Measurements from ENCODE around the gene ADAMTS10. TPM values are rescaled to one million over a fixed set of nuclear protein-coding genes. Genes with fewer than 3 reads are reported as not detected.

The ADAMTS10 gene
- total RNA-seq, 1 donor from 2014 or later, result 31.4 TPM

- no peaks in the 10 kb centered on the region for H3K4me1 Mint-ChIP-seq
- peak overlapping the region; percentile 27 for H3K27ac Mint-ChIP-seq (ENCODE audit: unreplicated experiment)
- TF ChIP-seq CTCF (conservative IDR thresholded peaks at IDR 0.05), result no peak
- no peaks in the 10 kb centered on the region for H3K36me3 Mint-ChIP-seq (ENCODE audit: low read depth)
- H3K4me3 Mint-ChIP-seq, result no peak overlapping the region
- no peaks in the 10 kb centered on the region for H3K9me3 Mint-ChIP-seq
- H3K27me3 Mint-ChIP-seq (ENCODE audit: low read depth), result peaks cover 2% of the 10 kb centered on the region
- DNase-seq (ENCODE audit: low read depth, low spot score), result no peak
Measured at GRCh38 chr19:8537099-8537498, 73.4 kb downstream of the ADAMTS10 start.

- DNase-seq (ENCODE audit: low read depth, low spot score), result no peak
- Mint-ChIP-seq H3K4me3 (no peak overlapping the region), H3K27me3 (ENCODE audit: low read depth) (peaks cover 2% of the 10 kb centered on the region), H3K4me1 (no peaks in the 10 kb centered on the region), H3K27ac (ENCODE audit: unreplicated experiment) (no peak overlapping the region), H3K9me3 (no peaks in the 10 kb centered on the region), H3K36me3 (ENCODE audit: low read depth) (no peaks in the 10 kb centered on the region)
- TF ChIP-seq CTCF (conservative IDR thresholded peaks at IDR 0.05), result no peak
Measured at GRCh38 chr19:8536282-8536681, 74.2 kb downstream of the ADAMTS10 start.

GRCh38 chr19:8532225-8532624 lies 78.3 kb downstream of the ADAMTS10 start:
- peaks cover 2% of the 10 kb centered on the region for H3K27me3 Mint-ChIP-seq (ENCODE audit: low read depth)
- peaks cover 14% of the 10 kb centered on the region for H3K4me1 Mint-ChIP-seq
- TF ChIP-seq CTCF (conservative IDR thresholded peaks at IDR 0.05), result no peak
- H3K27ac Mint-ChIP-seq (ENCODE audit: unreplicated experiment), result no peak overlapping the region
- H3K4me3 Mint-ChIP-seq, result peak overlapping the region; percentile 29
- peaks cover 7% of the 10 kb centered on the region for H3K36me3 Mint-ChIP-seq (ENCODE audit: low read depth)
- DNase-seq (ENCODE audit: low read depth, low spot score), result no peak
- peaks cover 3% of the 10 kb centered on the region for H3K9me3 Mint-ChIP-seq

GRCh38 chr19:8531470-8531869 lies 79.0 kb downstream of the ADAMTS10 start:
- Mint-ChIP-seq H3K36me3 (ENCODE audit: low read depth) (peaks cover 7% of the 10 kb centered on the region), H3K27me3 (ENCODE audit: low read depth) (peaks cover 2% of the 10 kb centered on the region), H3K27ac (ENCODE audit: unreplicated experiment) (no peak overlapping the region), H3K4me1 (peaks cover 14% of the 10 kb centered on the region), H3K4me3 (peak overlapping the region; percentile 17), H3K9me3 (peaks cover 3% of the 10 kb centered on the region)
- no peak for DNase-seq (ENCODE audit: low read depth, low spot score)
- TF ChIP-seq CTCF (conservative IDR thresholded peaks at IDR 0.05), result no peak

Other genes with a start within 250 kb of the ADAMTS10 start
- gene ANGPTL4, start 246.6 kb downstream of the ADAMTS10 start, total RNA-seq, result not detected in 2 replicates
- gene RAB11B, start 220.4 kb downstream of the ADAMTS10 start, total RNA-seq, result 121 and 135 TPM in 2 replicates
- gene MARCHF2, start 197.4 kb downstream of the ADAMTS10 start, total RNA-seq, result 13.6 and 14.6 TPM in 2 replicates
- gene HNRNPM, start 165.7 kb downstream of the ADAMTS10 start, total RNA-seq, result 493 and 498 TPM in 2 replicates
- gene PRAM1, start 108.1 kb downstream of the ADAMTS10 start, total RNA-seq, result 0.21 and 0.55 TPM in 2 replicates
- 31.1 and 31.8 TPM in 2 replicates for gene ZNF414, start 96.5 kb downstream of the ADAMTS10 start, total RNA-seq
- gene MYO1F, start 33.3 kb downstream of the ADAMTS10 start, total RNA-seq, result 0.33 and 0.77 TPM in 2 replicates
- not detected in 2 replicates for gene NFILZ, start 19.9 kb upstream of the ADAMTS10 start, total RNA-seq
- gene ACTL9, start 88.1 kb upstream of the ADAMTS10 start, total RNA-seq, result not detected in 2 replicates
- gene OR2Z1, start 110.9 kb upstream of the ADAMTS10 start, total RNA-seq, result not detected in 2 replicates
- gene ZNF558, start 221.6 kb upstream of the ADAMTS10 start, total RNA-seq, result 40.6 and 41.0 TPM in 2 replicates
- gene MBD3L1, start 221.7 kb upstream of the ADAMTS10 start, total RNA-seq, result not detected in 2 replicates

Measured in neural crest cell (in vitro differentiated cells).